Measurements from ENCODE around the gene ECEL1. TPM values are rescaled to one million over a fixed set of nuclear protein-coding genes. Genes with fewer than 3 reads are reported as not detected.
"Not testable (repeated sequence)": the region's sequence is repeated elsewhere in the genome, so short reads cannot be mapped to it uniquely, and the experiment has no call there.

ECEL1 gene
- total RNA-seq, 2 experiments from 2014 or later = 0.56 to 0.72 TPM

DNA sequence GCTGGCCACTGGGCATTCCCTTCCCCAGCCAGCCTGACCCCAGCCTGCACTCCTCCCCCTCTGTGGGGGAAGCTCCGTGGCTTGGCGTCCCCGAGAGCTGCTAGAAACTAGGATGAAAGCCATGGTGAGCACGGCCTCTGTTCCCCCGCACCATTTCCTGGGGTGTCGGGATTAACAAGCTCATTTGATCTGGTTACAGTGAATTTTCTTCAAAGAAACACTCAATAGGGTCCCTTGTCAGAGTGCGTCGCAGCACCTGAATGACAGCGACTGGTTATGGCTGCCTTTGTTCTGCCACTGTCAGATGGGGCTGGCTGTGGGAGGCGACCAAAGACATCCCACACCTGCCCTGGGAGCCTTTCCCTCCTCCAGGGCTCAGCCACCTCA, 39.3 kb downstream of the ECEL1 start:
- intact Hi-C loops (cut with micrococcal nuclease) = loop anchor here (5.0 kb wide), 2 partner anchors 74 to 111 kb away; partner anchors contain the start of gene PRSS56

DNA sequence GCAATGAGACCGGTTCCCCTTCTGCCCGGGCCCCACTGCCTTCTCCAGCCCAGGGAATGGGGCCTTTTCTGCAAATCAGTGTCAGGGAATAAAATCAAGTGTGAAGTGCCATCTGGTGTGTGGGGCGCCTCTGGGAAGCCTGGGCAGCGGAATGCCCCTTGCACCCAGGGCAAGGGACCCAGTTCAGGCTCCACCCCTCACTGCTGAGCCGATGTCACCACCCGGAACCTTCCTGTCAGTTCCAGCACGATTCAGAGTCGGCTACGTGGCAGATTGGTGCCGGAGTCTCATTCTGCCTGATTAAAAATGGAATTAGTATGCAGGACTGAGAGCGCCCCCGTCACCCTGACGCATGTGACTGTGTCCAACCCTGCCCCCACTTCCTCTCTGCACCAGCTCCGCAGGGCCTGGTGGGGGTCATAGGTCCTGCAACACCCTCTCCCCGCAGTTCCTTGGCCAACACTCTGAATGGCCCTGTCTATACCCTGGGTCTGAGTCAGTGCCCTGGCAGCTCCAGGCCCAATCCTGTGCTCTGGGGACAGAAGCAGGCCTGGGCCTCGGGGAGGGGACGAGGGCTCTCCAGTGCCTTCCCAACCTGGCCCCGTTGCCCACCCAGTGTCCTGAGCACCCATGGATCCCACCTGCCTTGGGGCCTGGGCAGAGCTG, 39.9 kb downstream of the ECEL1 start:
- intact Hi-C loops (cut with micrococcal nuclease) = loop anchor here (5.0 kb wide), 2 partner anchors 75 to 110 kb away; partner anchors contain the start of gene PRSS56
- CTCF ChIA-PET = interaction anchor here (0.9 to 3.0 kb wide), 15 partner anchors 14 to 549 kb away, joined by 3 to 18 read pairs (median 3); partner anchors contain the start of gene PRSS56
- POLR2A ChIA-PET = interaction anchor here (0.6 kb wide), 1 partner anchor 835 kb away, joined by 3 read pairs; no protein-coding TSS in a partner anchor

More for the DNA sequence above, 39.3 kb downstream of the ECEL1 start:
- Mint-ChIP-seq H3K9me3 (no peaks in the 10 kb centered on the region), H3K27ac (no peak overlapping the region), H3K27me3 (no peaks in the 10 kb centered on the region), H3K4me3 (no peak overlapping the region), H3K4me1 (ENCODE audit: low read depth) (peaks cover 20% of the 10 kb centered on the region), H3K36me3 (ENCODE audit: low read depth) (no peaks in the 10 kb centered on the region)
- TF ChIP-seq, protein P1, sequence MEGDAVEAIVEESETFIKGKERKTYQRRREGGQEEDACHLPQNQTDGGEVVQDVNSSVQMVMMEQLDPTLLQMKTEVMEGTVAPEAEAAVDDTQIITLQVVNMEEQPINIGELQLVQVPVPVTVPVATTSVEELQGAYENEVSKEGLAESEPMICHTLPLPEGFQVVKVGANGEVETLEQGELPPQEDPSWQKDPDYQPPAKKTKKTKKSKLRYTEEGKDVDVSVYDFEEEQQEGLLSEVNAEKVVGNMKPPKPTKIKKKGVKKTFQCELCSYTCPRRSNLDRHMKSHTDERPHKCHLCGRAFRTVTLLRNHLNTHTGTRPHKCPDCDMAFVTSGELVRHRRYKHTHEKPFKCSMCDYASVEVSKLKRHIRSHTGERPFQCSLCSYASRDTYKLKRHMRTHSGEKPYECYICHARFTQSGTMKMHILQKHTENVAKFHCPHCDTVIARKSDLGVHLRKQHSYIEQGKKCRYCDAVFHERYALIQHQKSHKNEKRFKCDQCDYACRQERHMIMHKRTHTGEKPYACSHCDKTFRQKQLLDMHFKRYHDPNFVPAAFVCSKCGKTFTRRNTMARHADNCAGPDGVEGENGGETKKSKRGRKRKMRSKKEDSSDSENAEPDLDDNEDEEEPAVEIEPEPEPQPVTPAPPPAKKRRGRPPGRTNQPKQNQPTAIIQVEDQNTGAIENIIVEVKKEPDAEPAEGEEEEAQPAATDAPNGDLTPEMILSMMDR (IDR thresholded peaks at IDR 0.05) = no peak
- ChIA-PET POLR2A (interaction anchor here (0.6 kb wide), 1 partner anchor 835 kb away, joined by 3 read pairs; no protein-coding TSS in a partner anchor), CTCF (interaction anchor here (3.0 kb wide), 1 partner anchor 76 kb away, joined by 14 read pairs; no protein-coding TSS in a partner anchor)
- DNase-seq (peak; percentile 14), ATAC-seq (no peak)

DNA sequence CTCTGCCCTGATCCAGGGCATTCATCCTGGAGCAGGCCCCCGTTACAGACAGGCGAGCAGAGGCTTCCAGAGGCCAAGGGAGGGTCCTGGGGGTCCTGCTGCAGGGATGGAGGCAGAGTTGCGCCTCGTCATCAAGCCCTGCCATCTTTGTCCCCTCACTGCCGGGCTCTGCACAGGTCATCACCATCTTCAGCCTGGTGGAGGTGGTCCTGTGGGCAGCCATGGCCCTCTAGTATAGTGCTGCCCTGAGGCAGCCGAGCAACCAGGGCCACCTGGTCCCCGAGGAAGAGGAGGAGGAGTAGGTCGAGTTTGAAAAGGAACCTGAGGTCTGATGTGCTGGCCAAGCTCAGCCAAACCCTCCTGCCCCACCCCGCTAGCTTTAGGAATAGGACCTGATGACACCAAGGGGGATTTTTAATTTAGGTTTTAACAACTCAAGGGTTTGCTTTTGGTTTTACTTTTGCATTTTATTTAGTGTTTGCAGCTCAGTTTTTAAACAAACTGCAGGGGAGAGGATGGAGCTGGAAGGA, 40.5 kb downstream of the ECEL1 start:
- no peak overlapping the region for H3K27ac Mint-ChIP-seq

More for the DNA sequence above, 39.9 kb downstream of the ECEL1 start:
- Mint-ChIP-seq H3K36me3 (ENCODE audit: low read depth) (no peaks in the 10 kb centered on the region), H3K4me3 (no peak overlapping the region), H3K9me3 (no peaks in the 10 kb centered on the region), H3K27me3 (no peaks in the 10 kb centered on the region), H3K27ac (no peak overlapping the region), H3K4me1 (ENCODE audit: low read depth) (peaks cover 20% of the 10 kb centered on the region)
- DNase-seq (no peak), ATAC-seq (no peak)
- TF ChIP-seq, protein P1 (IDR thresholded peaks at IDR 0.05) = no peak

DNA sequence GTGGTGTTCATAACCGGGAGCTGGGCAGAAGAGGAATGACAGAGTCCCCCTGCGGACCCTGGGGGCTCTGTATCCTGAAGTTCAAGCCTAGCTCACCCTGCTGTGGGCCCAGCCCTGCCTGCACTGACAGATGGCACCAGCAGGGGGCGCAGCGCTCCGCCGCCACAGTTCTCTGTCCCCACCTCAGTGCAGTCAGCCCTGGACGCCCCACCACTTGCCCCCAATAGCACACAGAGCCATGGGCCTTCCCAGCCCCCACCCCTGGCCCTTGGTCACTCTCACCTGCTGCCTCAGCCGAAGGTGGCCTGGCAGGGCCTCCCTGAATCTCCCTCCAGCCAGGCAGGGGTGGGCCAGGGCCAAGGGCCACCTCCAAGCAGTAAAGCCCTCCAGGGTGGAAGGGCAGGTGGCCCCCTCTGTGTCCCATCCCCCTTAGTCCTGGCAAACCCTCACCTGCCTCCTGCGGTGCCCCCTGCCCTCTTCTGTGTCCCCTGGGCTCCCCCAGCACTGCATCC, 41.3 kb downstream of the ECEL1 start:
- ATAC-seq = peak; percentile 67
- peaks cover 20% of the 10 kb centered on the region for H3K4me1 Mint-ChIP-seq (ENCODE audit: low read depth)
- POLR2A ChIA-PET; H3K36me3 Mint-ChIP-seq (ENCODE audit: low read depth); H3K9me3 Mint-ChIP-seq; H3K27me3 Mint-ChIP-seq; H3K4me3 Mint-ChIP-seq; H3K27ac Mint-ChIP-seq; DNase-seq: not testable (repeated sequence)
- CTCF ChIA-PET = interaction anchor here (0.6 to 3.0 kb wide), 15 partner anchors 9 to 547 kb away, joined by 3 to 18 read pairs (median 3); partner anchors contain the start of gene PRSS56
- intact Hi-C loops (cut with micrococcal nuclease) = loop anchor here (5.0 kb wide), 2 partner anchors 76 to 109 kb away; partner anchors contain the start of gene PRSS56
- TF ChIP-seq, protein P1 (IDR thresholded peaks at IDR 0.05) = peak; percentile 41

More for the DNA sequence above, 40.5 kb downstream of the ECEL1 start:
- Mint-ChIP-seq H3K36me3 (ENCODE audit: low read depth) (no peaks in the 10 kb centered on the region), H3K4me3 (no peak overlapping the region), H3K9me3 (no peaks in the 10 kb centered on the region), H3K27me3 (no peaks in the 10 kb centered on the region), H3K4me1 (ENCODE audit: low read depth) (peaks cover 20% of the 10 kb centered on the region)
- ChIA-PET CTCF (interaction anchor here (0.6 to 3.0 kb wide), 18 partner anchors 10 to 548 kb away, joined by 3 to 18 read pairs (median 3); partner anchors contain the start of gene PRSS56), POLR2A (no interaction called here)
- ATAC-seq (no peak), DNase-seq (no peak)
- intact Hi-C loops (cut with micrococcal nuclease) = loop anchor here (5.0 kb wide), 2 partner anchors 75 to 110 kb away; partner anchors contain the start of gene PRSS56
- TF ChIP-seq, protein P1 (IDR thresholded peaks at IDR 0.05) = no peak

DNA sequence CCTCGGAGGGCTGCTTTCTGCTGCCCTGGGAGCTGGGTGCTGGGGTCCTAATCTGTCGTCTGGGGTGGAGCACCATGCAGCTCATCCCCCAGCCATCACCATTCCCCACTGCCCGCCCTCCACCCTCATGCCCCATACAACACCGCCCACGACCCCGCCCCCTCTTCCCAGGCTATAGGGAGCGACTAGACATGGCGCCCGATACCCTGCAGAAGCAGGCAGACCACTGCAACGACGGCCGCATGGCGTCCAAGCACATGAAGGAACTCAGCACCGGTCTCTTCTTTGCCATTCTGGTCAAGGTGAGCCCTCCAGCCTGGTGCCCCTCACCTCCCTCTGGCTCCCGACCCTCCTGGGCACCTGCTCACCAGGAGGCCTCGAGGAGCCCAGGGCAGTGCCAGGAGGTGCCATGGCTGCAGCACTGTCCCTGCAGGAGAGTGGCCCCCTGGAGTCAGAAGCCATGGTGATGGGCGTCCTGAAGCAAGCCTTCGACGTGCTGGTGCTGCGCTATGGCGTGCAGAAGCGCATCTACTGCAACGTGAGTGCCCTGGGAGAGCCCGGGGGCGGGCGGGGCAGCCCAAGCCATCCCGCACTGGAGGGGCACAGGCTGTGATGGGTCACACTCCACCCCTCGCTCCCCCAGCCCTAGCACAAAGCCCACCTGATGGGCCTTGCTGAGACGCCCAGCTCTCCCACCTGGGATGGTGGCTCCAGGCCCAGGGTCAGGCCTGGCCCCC, 42.3 kb downstream of the ECEL1 start:
- CTCF ChIA-PET = interaction anchor here (0.6 to 3.0 kb wide), 8 partner anchors 19 to 193 kb away, joined by 3 to 18 read pairs (median 6); no protein-coding TSS in a partner anchor
- DNase-seq; H3K36me3 Mint-ChIP-seq (ENCODE audit: low read depth); ATAC-seq; H3K9me3 Mint-ChIP-seq; POLR2A ChIA-PET; H3K4me3 Mint-ChIP-seq; H3K27me3 Mint-ChIP-seq; H3K27ac Mint-ChIP-seq: not testable (repeated sequence)
- intact Hi-C loops (cut with micrococcal nuclease) = loop anchor here (5.0 kb wide), 2 partner anchors 77 to 108 kb away; partner anchors contain the start of gene PRSS56
- peaks cover 17% of the 10 kb centered on the region for H3K4me1 Mint-ChIP-seq (ENCODE audit: low read depth)
